AG09319 (cell line): ENCODE measurements around the gene FEM1C.

Source experiments
- DNase-seq: peaks from one replicate; pipeline ENCODE4 v3.0.0-alpha.2; 2010; ENCODE audit warnings: low read depth; ENCODE audit errors: extremely low read depth
- TF ChIP-seq, protein P1 (sequence below): IDR thresholded peaks from 2 replicates; pipeline ENCODE4 v1.5.1; 2011; ENCODE audit warnings: low read depth, mild to moderate bottlenecking, inconsistent platforms, low read length, moderate library complexity

The FEM1C gene

GRCh38 chr5:115575167-115576070 lies 30.8 kb upstream of the FEM1C start:
- DNase-seq, result no peak
- TF ChIP-seq, protein P1, sequence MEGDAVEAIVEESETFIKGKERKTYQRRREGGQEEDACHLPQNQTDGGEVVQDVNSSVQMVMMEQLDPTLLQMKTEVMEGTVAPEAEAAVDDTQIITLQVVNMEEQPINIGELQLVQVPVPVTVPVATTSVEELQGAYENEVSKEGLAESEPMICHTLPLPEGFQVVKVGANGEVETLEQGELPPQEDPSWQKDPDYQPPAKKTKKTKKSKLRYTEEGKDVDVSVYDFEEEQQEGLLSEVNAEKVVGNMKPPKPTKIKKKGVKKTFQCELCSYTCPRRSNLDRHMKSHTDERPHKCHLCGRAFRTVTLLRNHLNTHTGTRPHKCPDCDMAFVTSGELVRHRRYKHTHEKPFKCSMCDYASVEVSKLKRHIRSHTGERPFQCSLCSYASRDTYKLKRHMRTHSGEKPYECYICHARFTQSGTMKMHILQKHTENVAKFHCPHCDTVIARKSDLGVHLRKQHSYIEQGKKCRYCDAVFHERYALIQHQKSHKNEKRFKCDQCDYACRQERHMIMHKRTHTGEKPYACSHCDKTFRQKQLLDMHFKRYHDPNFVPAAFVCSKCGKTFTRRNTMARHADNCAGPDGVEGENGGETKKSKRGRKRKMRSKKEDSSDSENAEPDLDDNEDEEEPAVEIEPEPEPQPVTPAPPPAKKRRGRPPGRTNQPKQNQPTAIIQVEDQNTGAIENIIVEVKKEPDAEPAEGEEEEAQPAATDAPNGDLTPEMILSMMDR, result no peak

- no peak for DNase-seq
These were observed 28.6 kb upstream of the FEM1C start for GRCh38 chr5:115573133-115573532.

DNA sequence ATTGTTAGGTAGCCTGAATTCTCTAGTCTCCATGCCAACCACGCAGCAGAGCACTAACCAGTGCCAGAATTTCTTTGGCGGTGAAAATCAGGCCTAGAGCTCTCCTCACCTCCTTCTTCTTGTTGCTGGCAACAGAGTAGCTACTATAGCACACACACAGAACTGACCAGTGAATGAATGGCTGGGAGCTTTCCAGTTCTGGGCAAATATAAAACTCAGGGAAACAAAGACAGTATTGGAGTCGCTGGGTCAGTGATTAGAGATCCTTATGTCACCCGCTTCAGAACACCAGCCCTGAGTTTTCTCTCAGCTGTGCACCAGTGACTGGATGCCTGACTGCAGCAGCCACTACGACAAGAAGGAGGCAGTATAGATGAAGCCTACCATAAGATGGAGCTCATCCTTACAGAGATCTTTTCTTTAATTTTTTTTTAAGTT lies 26.9 kb upstream of the FEM1C start:
- DNase-seq, result no peak
- TF ChIP-seq, protein P1, result no peak

More at GRCh38 chr5:115573133-115573532, 28.6 kb upstream of the FEM1C start:
- TF ChIP-seq, protein P1, result no peak

GRCh38 chr5:115568668-115569067 lies 24.1 kb upstream of the FEM1C start:
- TF ChIP-seq, protein P1, result no peak
- DNase-seq, result no peak

DNA sequence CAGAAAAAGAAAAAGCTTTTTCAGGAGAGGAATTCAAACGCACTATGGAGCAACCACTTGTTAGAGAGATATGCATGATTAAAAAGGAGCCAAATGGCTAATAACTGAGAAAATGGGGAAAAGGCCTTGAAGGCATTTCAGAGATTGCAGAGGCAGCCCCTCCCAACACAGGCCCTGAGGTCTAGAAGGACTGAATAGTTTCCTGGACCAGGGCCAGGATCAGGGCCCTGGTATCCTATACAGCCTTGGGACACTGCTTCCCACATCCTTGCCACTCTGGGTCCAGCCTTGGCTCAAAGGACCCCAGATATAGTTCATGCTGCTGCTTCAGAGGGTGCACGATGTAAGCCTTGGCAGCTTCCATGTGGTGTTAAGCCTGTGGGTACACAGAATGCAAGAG lies 20.7 kb upstream of the FEM1C start:
- TF ChIP-seq, protein P1, result no peak
- DNase-seq, result no peak

DNA sequence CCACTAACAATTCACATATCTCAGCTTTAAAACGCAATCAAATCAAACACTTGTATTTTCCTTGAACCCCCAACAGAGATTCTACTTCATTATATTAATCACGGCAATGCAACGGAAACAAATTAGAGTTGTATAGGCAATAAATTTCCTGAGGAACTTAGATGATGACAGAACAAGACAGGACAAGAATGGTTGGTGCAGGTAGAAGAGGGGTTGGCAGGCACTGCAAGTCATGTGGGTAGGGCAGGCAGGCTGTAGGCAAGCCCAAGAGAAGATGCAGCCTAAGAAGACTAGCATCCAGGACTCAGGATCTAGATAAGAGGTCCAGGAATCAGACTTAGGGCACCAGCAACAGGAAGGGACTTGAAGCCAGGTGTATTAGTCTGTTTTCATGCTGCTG lies 16.6 kb upstream of the FEM1C start:
- TF ChIP-seq, protein P1, result no peak
- no peak for DNase-seq

DNA sequence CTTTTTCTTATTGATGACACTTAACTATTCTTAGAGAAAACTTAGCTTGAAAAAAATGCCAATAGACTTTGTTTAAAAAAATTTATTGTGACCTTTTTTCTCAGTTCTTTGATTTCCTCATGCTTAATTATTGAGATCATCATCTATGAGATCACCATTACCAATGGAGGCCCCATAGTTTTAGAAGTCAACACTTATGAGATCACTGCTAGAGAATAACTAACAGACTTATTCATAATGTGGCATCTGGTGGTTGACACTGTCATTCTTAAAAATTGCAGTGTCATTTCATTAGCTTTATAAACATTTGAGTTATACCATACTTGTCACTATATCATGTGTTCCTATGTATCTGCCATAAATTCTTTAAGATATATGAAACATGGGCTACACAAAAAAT lies 14.9 kb upstream of the FEM1C start:
- DNase-seq, result no peak
- TF ChIP-seq, protein P1, result no peak
